Measurements from ENCODE around the gene SLC22A16. TPM values are rescaled to one million over a fixed set of nuclear protein-coding genes. Genes with fewer than 3 reads are reported as not detected.

SLC22A16 gene
- total and polyA plus RNA-seq, 2 of the 8 experiments (the other 6 are each of a cell fraction or from before 2014, with no cell fraction given), result not detected

GRCh38 chr6:110481081-110481480 lies 4.7 kb upstream of the SLC22A16 start:
- Histone ChIP-seq H2AK5ac (ENCODE audit: low read depth, low read length) (no peak overlapping the region), H4K20me1 (replicated peaks in 1 of 2; ENCODE audit: control insufficient read depth in 1 of 2, insufficient read depth in 2 of 2, low read length in 2 of 2) (no peaks in the 10 kb centered on the region), H4K8ac (ENCODE audit: extremely low read depth, insufficient read depth, low read length) (no peak overlapping the region), H3K56ac (replicated peaks; ENCODE audit: insufficient read length, low read depth, low read length) (no peak overlapping the region), H3K4ac (replicated peaks; ENCODE audit: insufficient read length, low read depth, low read length) (no peak overlapping the region), H2BK5ac (ENCODE audit: low read depth, low read length) (no peak overlapping the region), H3K4me3 (ENCODE audit: extremely low read depth in 1 of 4, insufficient read depth in 2 of 4, low read depth in 3 of 4, low read length in 4 of 4) (no peak overlapping the region), H3K23ac (ENCODE audit: insufficient read length) (no peak overlapping the region), H2BK12ac (ENCODE audit: low read depth, low read length) (no peak overlapping the region), H3K79me1 (ENCODE audit: low read depth, low read length) (no peaks in the 10 kb centered on the region), H3K36me3 (ENCODE audit: control insufficient read depth in 2 of 4, insufficient read depth in 4 of 4, low read length in 3 of 4) (no peaks in the 10 kb centered on the region), H3K79me2 (ENCODE audit: control insufficient read depth in 1 of 2, insufficient read depth in 2 of 2, low read length in 2 of 2) (no peaks in the 10 kb centered on the region), H3K14ac (ENCODE audit: insufficient read length) (no peak overlapping the region), H3K27ac (ENCODE audit: low read depth, low read length) (no peak overlapping the region), H3K23me2 (ENCODE audit: low read depth, low read length) (peaks cover 2% of the 10 kb centered on the region), H4K91ac (replicated peaks; ENCODE audit: insufficient read length, low read length) (no peak overlapping the region), H3K9ac (replicated peaks in 1 of 4; ENCODE audit: extremely low read depth in 1 of 4, low read depth in 3 of 4, low read length in 3 of 4) (no peak overlapping the region), H2BK15ac (ENCODE audit: low read length) (no peak overlapping the region), H3K27me3 (replicated peaks in 1 of 4; ENCODE audit: control insufficient read depth in 3 of 4, extremely low read depth in 1 of 4, insufficient read depth in 3 of 4, low read length in 3 of 4) (no peaks in the 10 kb centered on the region), H2BK20ac (ENCODE audit: low read length) (no peak overlapping the region), H2AFZ (ENCODE audit: low read length) (no peak overlapping the region), H2BK120ac (replicated peaks; ENCODE audit: low read depth, low read length) (no peak overlapping the region), H3K4me1 (replicated peaks in 1 of 4; ENCODE audit: control insufficient read depth in 3 of 4, insufficient read depth in 4 of 4, low read length in 3 of 4) (no peaks in the 10 kb centered on the region; a peak in 1 of 7 replicates), H3K9me3 (ENCODE audit: insufficient read depth in 2 of 2, low read depth in 1 of 2, low read length in 1 of 2) (no peaks in the 10 kb centered on the region), H3K4me2 (ENCODE audit: insufficient read depth in 1 of 2, low read depth in 2 of 2, low read length in 2 of 2) (no peak overlapping the region), H3K18ac (ENCODE audit: extremely low read depth, low read length) (no peak overlapping the region), H4K5ac (ENCODE audit: insufficient read length, low read depth, low read length) (no peak overlapping the region)
- FAIRE-seq, result no peak
- ChIA-PET CTCF (ENCODE audit: partially characterized antibody) (no interaction called here), POLR2A (ENCODE audit: partially characterized antibody) (no interaction called here)
- no peak for DNase-seq (ENCODE audit: low read depth in 1 of 2, low spot score in 2 of 2)
- TF ChIP-seq POLR2AphosphoS5 (IDR thresholded peaks at IDR 0.05; ENCODE audit: low read depth, low read length), result no peak
- TF ChIP-seq ASH2L (IDR thresholded peaks at IDR 0.05; ENCODE audit: low read length), result no peak
- TF ChIP-seq CBX5 (IDR thresholded peaks at IDR 0.05; ENCODE audit: low read depth, low read length), result no peak
- TF ChIP-seq SUZ12 (IDR thresholded peaks at IDR 0.05; ENCODE audit: low read length), result no peak
- no peak for TF ChIP-seq SIN3A (conservative IDR thresholded peaks at IDR 0.05 in 1 of 2, IDR thresholded peaks at IDR 0.05 in 1 of 2; ENCODE audit: low read depth in 1 of 2, low read length in 2 of 2)
- no peak for TF ChIP-seq BCL11A (IDR thresholded peaks at IDR 0.05; ENCODE audit: low read depth in 2 of 2, low read length in 2 of 2)
- no peak for TF ChIP-seq EP300 (IDR thresholded peaks at IDR 0.05; ENCODE audit: borderline replicate concordance in 1 of 2, low read depth in 2 of 2, low read length in 2 of 2)
- TF ChIP-seq SIX5 (IDR thresholded peaks at IDR 0.05; ENCODE audit: low read depth, low read length), result no peak
- no peak for TF ChIP-seq NRF1 (IDR thresholded peaks at IDR 0.05; ENCODE audit: low read depth, low read length)
- no peak for TF ChIP-seq SP2 (IDR thresholded peaks at IDR 0.05; ENCODE audit: low read length)
- TF ChIP-seq CBX8 (IDR thresholded peaks at IDR 0.05; ENCODE audit: borderline replicate concordance, low read depth, low read length), result no peak
- TF ChIP-seq TAF7 (optimal IDR thresholded peaks at IDR 0.05; ENCODE audit: borderline replicate concordance, low read depth, low read length), result no peak
- no peak for TF ChIP-seq RBBP5 (IDR thresholded peaks at IDR 0.05; ENCODE audit: borderline replicate concordance, low read depth, low read length)
- no peak for TF ChIP-seq GTF2F1 (IDR thresholded peaks at IDR 0.05; ENCODE audit: borderline replicate concordance, low read depth, low read length)
- TF ChIP-seq KDM1A (IDR thresholded peaks at IDR 0.05; ENCODE audit: borderline replicate concordance, low read length), result no peak
- TF ChIP-seq TAF1 (IDR thresholded peaks at IDR 0.05; ENCODE audit: low read depth, low read length), result no peak
